Naive thymus-derived CD4-positive, alpha-beta T cell (primary cell): ENCODE results near the gene SCGN. TPM values are rescaled to one million over a fixed set of nuclear protein-coding genes. Genes with fewer than 3 reads are reported as not detected.

Experiments used
- ATAC-seq: fragments of 150-1000 bp; cut with Tn5 transposase; 2 replicates; pipeline ENCODE4 v1.10.0; 2021; ENCODE audit warnings: mild to moderate bottlenecking, moderate library complexity
- CTCF ChIA-PET: fragments of 350-600 bp; sonication (Branson Sonifier 250); formaldehyde crosslinking; loops from one replicate; lab custom pipeline; 2021; ENCODE audit warnings: antibody characterized with exemption; lab: Charles Lee
- POLR2A ChIA-PET: fragments of 350-600 bp; sonication (Branson Sonifier 250); formaldehyde crosslinking; loops from one replicate; lab custom pipeline; 2021; ENCODE audit warnings: antibody characterized with exemption, inconsistent platforms; lab: Charles Lee
- DNase-seq, 9 donors: peaks; one replicate each; pipeline versions ENCODE4 v3.0.0 to v3.0.0-alpha.2; 2020 to 2022; ENCODE audit warnings: mixed read lengths in 1 of 9
- H3K27ac ChIP-seq: one replicate; pipeline ENCODE4 v1.7.0; 2013; ENCODE audit warnings: mild to moderate bottlenecking, low read depth, low read length, moderate library complexity
- H3K27me3 ChIP-seq, 2 donors: one replicate each; pipeline ENCODE4 v1.7.0; 2013; ENCODE audit warnings: low read length in 2 of 2, mild to moderate bottlenecking in 2 of 2, moderate library complexity in 2 of 2; ENCODE audit not compliant: control insufficient read depth in 2 of 2, insufficient read depth in 2 of 2
- H3K36me3 ChIP-seq, 3 experiments: 1 replicate in 2 of 3; 2 replicates in 1 of 3; pipeline ENCODE4 v1.7.0; 2013; ENCODE audit warnings: low read length in 3 of 3, mild to moderate bottlenecking in 3 of 3, moderate library complexity in 1 of 3; ENCODE audit not compliant: insufficient read depth in 3 of 3, control insufficient read depth in 2 of 3
- H3K4me1 ChIP-seq, 2 donors: one replicate each; pipeline ENCODE4 v1.7.0; 2013; ENCODE audit warnings: low read length in 2 of 2, mild to moderate bottlenecking in 2 of 2, moderate library complexity in 1 of 2; ENCODE audit not compliant: control insufficient read depth in 2 of 2, insufficient read depth in 2 of 2
- H3K4me3 ChIP-seq: 2 replicates; pipeline ENCODE4 v1.7.0; 2013; ENCODE audit warnings: mild to moderate bottlenecking, low read length
- H3K9me3 ChIP-seq, 3 experiments: 1 replicate in 2 of 3; 2 replicates in 1 of 3; pipeline ENCODE4 v1.7.0; 2013; ENCODE audit warnings: low read length in 3 of 3; ENCODE audit not compliant: control insufficient read depth in 2 of 3
- H3K27ac Mint-ChIP-seq, 9 donors: one replicate each; pipeline ENCODE4 v1.8.0; 2020 to 2022; ENCODE audit warnings: mixed read lengths in 9 of 9, mild to moderate bottlenecking in 8 of 9, moderate library complexity in 5 of 9, inconsistent platforms in 2 of 9
- H3K27me3 Mint-ChIP-seq, 5 donors: one replicate each; pipeline ENCODE4 v1.8.0; 2021 to 2022; ENCODE audit warnings: mixed read lengths in 5 of 5, mild to moderate bottlenecking in 1 of 5
- H3K36me3 Mint-ChIP-seq, 5 donors: one replicate each; pipeline ENCODE4 v1.8.0; 2020 to 2022; ENCODE audit warnings: mixed read lengths in 5 of 5, mild to moderate bottlenecking in 3 of 5, inconsistent platforms in 1 of 5
- H3K4me1 Mint-ChIP-seq, 7 donors: one replicate each; pipeline ENCODE4 v1.8.0; 2020 to 2022; ENCODE audit warnings: mixed read lengths in 7 of 7, mild to moderate bottlenecking in 3 of 7, inconsistent platforms in 1 of 7
- H3K4me3 Mint-ChIP-seq, 10 donors: one replicate each; pipeline ENCODE4 v1.8.0; 2020 to 2022; ENCODE audit warnings: mild to moderate bottlenecking in 10 of 10, mixed read lengths in 10 of 10, moderate library complexity in 6 of 10, inconsistent platforms in 2 of 10
- H3K9me3 Mint-ChIP-seq, 11 donors: one replicate each; pipeline ENCODE4 v1.8.0; 2020 to 2022; ENCODE audit warnings: mixed read lengths in 11 of 11, mild to moderate bottlenecking in 4 of 11, inconsistent platforms in 1 of 11, moderate library complexity in 1 of 11
- intact Hi-C, 2 donors: fragments of 100-400 bp; cut with micrococcal nuclease; formaldehyde crosslinking; loops; one replicate each; pipeline ENCODE4 v1.15.1; 2023
- polyA plus RNA-seq, 2 donors: library from polyadenylated mRNA; unstranded; fragments of 300-500 nt; fragmentation: Illumina TruSeq; gene quantifications; one replicate each; pipeline ENCODE4 v1.2.3, GENCODE V29; 2021
- total RNA-seq, 6 experiments: library from RNA in 5 of 6; stranded (reverse) in 5 of 6; gene quantifications; 1 replicate in 5 of 6; 2 replicates in 1 of 6; pipeline ENCODE4 v1.2.3 and lab custom pipeline; 2021 to 2026

SCGN gene
- total and polyA plus RNA-seq, 7 experiments from 2014 or later: not detected

- ATAC-seq: no peak
- Mint-ChIP-seq H3K27ac (no peak overlapping the region), H3K27me3 (peaks cover 33 to 49% (median 43%) of the 10 kb centered on the region in 5 donors), H3K36me3 (no peaks in the 10 kb centered on the region), H3K4me1 (no peaks in the 10 kb centered on the region), H3K4me3 (no peak overlapping the region), H3K9me3 (peaks cover 0 to 2% (median 0%) of the 10 kb centered on the region in 11 donors)
- Histone ChIP-seq H3K27me3 (no peaks in the 10 kb centered on the region), H3K27ac (no peak overlapping the region), H3K4me1 (no peaks in the 10 kb centered on the region), H3K9me3 (no peaks in the 10 kb centered on the region), H3K4me3 (no peak overlapping the region), H3K36me3 (no peaks in the 10 kb centered on the region)
- DNase-seq: no peak
- intact Hi-C loops: no loop called here
- POLR2A ChIA-PET: no interaction called here
- CTCF ChIA-PET: no interaction called here
Measured at GRCh38 chr6:25661129-25661779, 9.2 kb downstream of the SCGN start.

- no peaks in the 10 kb centered on the region for H3K36me3 ChIP-seq
- Mint-ChIP-seq H3K27me3 (peaks cover 19 to 34% (median 33%) of the 10 kb centered on the region in 5 donors), H3K4me3 (no peak overlapping the region), H3K36me3 (no peaks in the 10 kb centered on the region), H3K4me1 (no peaks in the 10 kb centered on the region), H3K27ac (no peak overlapping the region), H3K9me3 (no peaks in the 10 kb centered on the region)
- no peaks in the 10 kb centered on the region for H3K27me3 ChIP-seq
- no peak overlapping the region for H3K27ac ChIP-seq
- no peak for DNase-seq
- H3K4me3 ChIP-seq: no peak overlapping the region
- no peaks in the 10 kb centered on the region for H3K9me3 ChIP-seq
- ChIA-PET POLR2A (no interaction called here), CTCF (no interaction called here)
- no peak for ATAC-seq
- intact Hi-C loops: no loop called here
- no peaks in the 10 kb centered on the region for H3K4me1 ChIP-seq
Measured at GRCh38 chr6:25665455-25665854, 13.4 kb downstream of the SCGN start.

DNA sequence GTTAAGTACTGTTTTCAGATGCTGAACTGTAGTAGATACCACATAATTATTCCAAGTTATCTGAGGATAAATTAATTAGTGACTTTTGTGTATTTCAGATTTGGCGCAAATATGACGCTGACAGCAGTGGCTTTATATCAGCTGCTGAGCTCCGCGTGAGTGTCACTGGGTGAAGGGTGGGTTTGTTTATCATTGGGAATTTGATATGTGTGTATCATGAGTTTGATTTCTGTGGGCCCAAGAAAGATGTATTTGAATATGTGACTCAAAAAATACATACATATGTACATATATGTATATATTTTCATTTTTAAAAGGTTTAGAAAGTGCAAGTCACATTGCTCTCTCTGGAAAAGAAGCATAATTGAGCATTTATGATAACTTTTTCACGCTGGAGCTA is 17.4 kb downstream of the SCGN start:
- no peak for ATAC-seq
- no peaks in the 10 kb centered on the region for H3K9me3 ChIP-seq
- Mint-ChIP-seq H3K4me3 (no peak overlapping the region), H3K27me3 (peaks cover 16 to 31% (median 18%) of the 10 kb centered on the region in 5 donors), H3K4me1 (peaks cover 0 to 2% (median 0%) of the 10 kb centered on the region in 7 donors), H3K27ac (no peak overlapping the region), H3K36me3 (no peaks in the 10 kb centered on the region), H3K9me3 (peaks cover 0 to 1% (median 0%) of the 10 kb centered on the region in 11 donors)
- ChIA-PET POLR2A (interaction anchor here (0.7 kb wide), 1 partner anchor 1622 kb away, joined by 3 read pairs; no protein-coding TSS in a partner anchor), CTCF (no interaction called here)
- H3K27ac ChIP-seq: no peak overlapping the region
- H3K27me3 ChIP-seq: no peaks in the 10 kb centered on the region
- no peaks in the 10 kb centered on the region for H3K4me1 ChIP-seq
- DNase-seq: no peak
- no peaks in the 10 kb centered on the region for H3K36me3 ChIP-seq
- no peak overlapping the region for H3K4me3 ChIP-seq
- intact Hi-C loops: no loop called here

GRCh38 chr6:25670208-25670607 is 18.2 kb downstream of the SCGN start:
- intact Hi-C loops: no loop called here
- H3K36me3 ChIP-seq: no peaks in the 10 kb centered on the region
- peaks cover 0 to 2% (median 0%) of the 10 kb centered on the region in 7 donors for H3K4me1 Mint-ChIP-seq
- peaks cover 0 to 1% (median 0%) of the 10 kb centered on the region in 11 donors for H3K9me3 Mint-ChIP-seq
- no peaks in the 10 kb centered on the region for H3K36me3 Mint-ChIP-seq
- POLR2A ChIA-PET: no interaction called here
- H3K27me3 Mint-ChIP-seq: peaks cover 8 to 27% (median 11%) of the 10 kb centered on the region in 5 donors
- no peaks in the 10 kb centered on the region for H3K4me1 ChIP-seq
- H3K4me3 Mint-ChIP-seq: no peak overlapping the region
- H3K27me3 ChIP-seq: no peaks in the 10 kb centered on the region
- H3K9me3 ChIP-seq: no peaks in the 10 kb centered on the region
- no peak for DNase-seq
- CTCF ChIA-PET: interaction anchor here (0.6 kb wide), 1 partner anchor 190 kb away, joined by 4 read pairs; no protein-coding TSS in a partner anchor
- no peak for ATAC-seq
- H3K27ac ChIP-seq: no peak overlapping the region
- no peak overlapping the region for H3K4me3 ChIP-seq
- no peak overlapping the region for H3K27ac Mint-ChIP-seq

GRCh38 chr6:25670793-25671513 is 18.9 kb downstream of the SCGN start:
- intact Hi-C loops: no loop called here
- Mint-ChIP-seq H3K4me3 (no peak overlapping the region), H3K36me3 (no peaks in the 10 kb centered on the region), H3K4me1 (peaks cover 0 to 2% (median 0%) of the 10 kb centered on the region in 7 donors), H3K27me3 (peaks cover 8 to 24% (median 10%) of the 10 kb centered on the region in 5 donors), H3K9me3 (peaks cover 0 to 1% (median 0%) of the 10 kb centered on the region in 11 donors), H3K27ac (no peak overlapping the region)
- POLR2A ChIA-PET: interaction anchor here (0.6 kb wide), 1 partner anchor 313 kb away, joined by 3 read pairs; no protein-coding TSS in a partner anchor
- DNase-seq (no peak), ATAC-seq (no peak)
- no peak overlapping the region for H3K4me3 ChIP-seq
- H3K27me3 ChIP-seq: no peaks in the 10 kb centered on the region
- CTCF ChIA-PET: interaction anchor here (0.6 kb wide), 1 partner anchor 191 kb away, joined by 4 read pairs; no protein-coding TSS in a partner anchor
- H3K27ac ChIP-seq: no peak overlapping the region
- no peaks in the 10 kb centered on the region for H3K36me3 ChIP-seq
- H3K9me3 ChIP-seq: no peaks in the 10 kb centered on the region
- H3K4me1 ChIP-seq: no peaks in the 10 kb centered on the region

GRCh38 chr6:25671652-25672051 is 19.6 kb downstream of the SCGN start:
- H3K4me3 ChIP-seq: no peak overlapping the region

More at GRCh38 chr6:25671652-25672051, 19.6 kb downstream of the SCGN start:
- Histone ChIP-seq H3K9me3 (no peaks in the 10 kb centered on the region), H3K4me1 (no peaks in the 10 kb centered on the region), H3K27me3 (no peaks in the 10 kb centered on the region), H3K27ac (no peak overlapping the region), H3K36me3 (no peaks in the 10 kb centered on the region)
- Mint-ChIP-seq H3K27ac (no peak overlapping the region), H3K4me1 (peaks cover 0 to 2% (median 0%) of the 10 kb centered on the region in 7 donors), H3K9me3 (peaks cover 0 to 1% (median 0%) of the 10 kb centered on the region in 11 donors), H3K27me3 (peaks cover 8 to 24% (median 10%) of the 10 kb centered on the region in 5 donors), H3K36me3 (no peaks in the 10 kb centered on the region), H3K4me3 (no peak overlapping the region)
- CTCF ChIA-PET: no interaction called here
- ATAC-seq: no peak
- POLR2A ChIA-PET: interaction anchor here (0.6 kb wide), 1 partner anchor 314 kb away, joined by 3 read pairs; no protein-coding TSS in a partner anchor
- intact Hi-C loops: no loop called here
- no peak for DNase-seq
